ENCODE data around the gene FAM168A. TPM values are rescaled to one million over a fixed set of nuclear protein-coding genes. Genes with fewer than 3 reads are reported as not detected.

The FAM168A gene
- total RNA-seq, 4 donors from 2014 or later = 10.7 to 28.1 (median 20.5) TPM

DNA sequence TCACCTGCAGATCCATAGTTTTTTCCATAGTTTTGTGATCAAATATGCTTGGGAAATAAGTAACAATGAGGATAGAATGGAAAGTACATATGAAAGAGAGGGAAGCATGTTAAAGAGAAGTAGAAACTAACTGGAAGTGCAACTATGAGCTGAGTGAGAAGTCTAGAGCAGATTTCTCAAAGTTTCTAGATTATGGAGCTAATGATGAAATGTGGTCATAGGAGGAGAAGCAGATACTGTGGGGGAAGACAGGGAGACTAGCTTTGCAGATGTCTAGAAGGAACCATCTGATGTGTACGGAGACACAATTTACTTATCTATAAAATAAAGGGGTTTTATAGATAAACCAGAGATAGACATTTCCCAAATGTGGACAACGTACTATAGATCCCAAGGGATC is 184.7 kb downstream of the FAM168A start:
- TF ChIP-seq POLR2A (IDR thresholded peaks at IDR 0.05) = no peak
- TF ChIP-seq, protein P1, sequence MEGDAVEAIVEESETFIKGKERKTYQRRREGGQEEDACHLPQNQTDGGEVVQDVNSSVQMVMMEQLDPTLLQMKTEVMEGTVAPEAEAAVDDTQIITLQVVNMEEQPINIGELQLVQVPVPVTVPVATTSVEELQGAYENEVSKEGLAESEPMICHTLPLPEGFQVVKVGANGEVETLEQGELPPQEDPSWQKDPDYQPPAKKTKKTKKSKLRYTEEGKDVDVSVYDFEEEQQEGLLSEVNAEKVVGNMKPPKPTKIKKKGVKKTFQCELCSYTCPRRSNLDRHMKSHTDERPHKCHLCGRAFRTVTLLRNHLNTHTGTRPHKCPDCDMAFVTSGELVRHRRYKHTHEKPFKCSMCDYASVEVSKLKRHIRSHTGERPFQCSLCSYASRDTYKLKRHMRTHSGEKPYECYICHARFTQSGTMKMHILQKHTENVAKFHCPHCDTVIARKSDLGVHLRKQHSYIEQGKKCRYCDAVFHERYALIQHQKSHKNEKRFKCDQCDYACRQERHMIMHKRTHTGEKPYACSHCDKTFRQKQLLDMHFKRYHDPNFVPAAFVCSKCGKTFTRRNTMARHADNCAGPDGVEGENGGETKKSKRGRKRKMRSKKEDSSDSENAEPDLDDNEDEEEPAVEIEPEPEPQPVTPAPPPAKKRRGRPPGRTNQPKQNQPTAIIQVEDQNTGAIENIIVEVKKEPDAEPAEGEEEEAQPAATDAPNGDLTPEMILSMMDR (IDR thresholded peaks at IDR 0.05) = no peak
- intact Hi-C loops (cut with DNase I; ENCODE audit: low total_unique reads) = no loop called here
- no peak for DNase-seq (ENCODE audit: low spot score in 2 of 2)
- 87 to 89% methylated on average over 2 of the region's 2 CpGs for WGBS, 2 donors
- no peak overlapping the region for H3K4me3 ChIP-seq (ENCODE audit: low read depth, poor library complexity, severe bottlenecking)

DNA sequence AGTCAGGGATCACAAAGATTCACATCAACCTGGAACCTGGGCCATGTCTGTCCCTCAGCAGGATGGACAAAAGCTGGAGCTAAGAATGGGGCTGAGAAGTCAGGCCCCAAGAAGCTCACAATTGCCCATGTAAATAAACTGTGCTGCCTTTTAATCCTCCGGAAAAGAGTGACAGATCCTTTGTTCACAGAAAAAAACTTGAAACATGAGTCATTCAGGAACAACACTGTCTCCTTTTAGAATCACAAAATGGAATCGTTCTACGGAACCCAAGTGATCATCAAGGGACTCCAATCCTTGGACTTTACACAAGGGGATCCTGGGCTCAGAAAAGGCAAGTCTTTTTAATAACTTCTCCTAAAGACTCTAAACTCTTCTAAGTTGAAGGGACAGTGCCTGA is 185.6 kb downstream of the FAM168A start:
- intact Hi-C loops (cut with DNase I; ENCODE audit: low total_unique reads) = no loop called here
- peak in 1 of 2 donors; percentile 39 for DNase-seq (ENCODE audit: low spot score in 2 of 2)
- H3K4me3 ChIP-seq (ENCODE audit: low read depth, poor library complexity, severe bottlenecking) = no peak overlapping the region
- WGBS, 2 donors = 71 to 83% methylated on average over 3 of the region's 3 CpGs
- TF ChIP-seq POLR2A (IDR thresholded peaks at IDR 0.05) = no peak
- TF ChIP-seq, protein P1 (IDR thresholded peaks at IDR 0.05) = no peak

DNA sequence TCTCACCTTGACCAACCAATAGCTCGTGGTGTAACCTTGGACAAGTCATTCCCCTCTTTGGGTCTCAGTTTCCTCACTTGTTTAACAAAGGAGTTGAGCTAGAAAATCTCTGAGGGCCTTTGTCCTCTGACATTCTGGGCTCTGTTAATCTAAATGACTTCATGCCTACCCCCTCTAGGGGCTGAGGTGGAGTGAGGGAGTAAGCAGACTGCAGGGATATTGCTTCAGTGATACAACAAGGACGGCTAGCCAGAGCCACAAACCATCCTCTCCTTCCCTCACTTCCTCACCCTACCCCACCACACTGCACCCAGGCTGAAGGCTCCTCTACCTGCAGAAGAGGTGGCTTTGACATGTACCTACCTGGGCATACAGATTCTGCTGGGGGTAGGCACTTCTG is 186.9 kb downstream of the FAM168A start:
- intact Hi-C loops (cut with DNase I; ENCODE audit: low total_unique reads) = no loop called here

DNA sequence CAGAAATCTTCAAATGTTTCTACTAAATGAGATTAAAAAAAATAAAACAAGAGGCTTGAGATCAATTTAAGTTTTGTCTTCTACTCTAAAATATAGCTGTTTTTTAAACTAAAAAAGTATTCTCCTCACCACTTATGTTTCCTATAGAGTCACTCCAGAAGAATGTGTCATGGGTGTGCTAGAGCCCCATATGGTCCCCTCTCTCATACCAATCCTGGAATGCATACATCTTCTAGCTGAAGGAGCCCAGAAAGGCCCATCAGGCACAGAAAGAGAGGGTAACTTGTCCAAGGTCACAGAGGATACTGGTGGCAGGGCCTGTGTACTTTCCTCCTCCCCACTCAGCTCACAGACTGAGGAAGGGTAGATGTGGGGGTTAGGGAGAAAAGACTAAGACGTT is 187.3 kb downstream of the FAM168A start:
- TF ChIP-seq POLR2A (IDR thresholded peaks at IDR 0.05) = no peak
- TF ChIP-seq, protein P1 (IDR thresholded peaks at IDR 0.05) = no peak
- H3K4me3 ChIP-seq (ENCODE audit: low read depth, poor library complexity, severe bottlenecking) = no peak overlapping the region
- no peak for DNase-seq (ENCODE audit: low spot score in 2 of 2)
- WGBS, 2 donors = 76 to 84% methylated on average over 1 of the region's 1 CpG
- intact Hi-C loops (cut with DNase I; ENCODE audit: low total_unique reads) = no loop called here

More for the DNA sequence above, 186.9 kb downstream of the FAM168A start:
- DNase-seq (ENCODE audit: low spot score in 2 of 2) = peak in 1 of 2 donors; percentile 75
- TF ChIP-seq POLR2A (IDR thresholded peaks at IDR 0.05) = no peak
- TF ChIP-seq, protein P1 (IDR thresholded peaks at IDR 0.05) = no peak
- H3K4me3 ChIP-seq (ENCODE audit: low read depth, poor library complexity, severe bottlenecking) = no peak overlapping the region
- WGBS, 2 donors = 85 to 86% methylated on average over 2 of the region's 2 CpGs

DNA sequence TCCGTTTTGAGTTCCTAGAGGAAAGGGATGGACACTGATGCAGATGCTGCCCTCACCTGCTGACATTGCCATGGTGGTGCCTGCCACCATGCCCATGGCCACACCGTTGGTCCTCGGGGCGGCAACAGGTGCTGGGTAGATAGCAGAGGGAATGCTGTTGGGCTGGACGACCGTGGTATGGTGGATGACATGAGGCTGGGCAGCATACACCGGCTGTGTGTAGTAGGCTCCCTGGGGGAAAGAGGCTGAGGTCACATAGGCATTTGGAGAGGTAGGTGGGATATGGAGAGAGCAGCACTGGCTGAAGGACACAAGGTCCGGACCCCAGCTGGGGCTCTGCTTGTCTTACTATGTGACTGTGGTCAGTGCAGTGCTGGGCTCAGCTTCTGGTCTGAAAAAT is 188.5 kb downstream of the FAM168A start:
- H3K4me3 ChIP-seq (ENCODE audit: low read depth, poor library complexity, severe bottlenecking) = no peak overlapping the region
- TF ChIP-seq, protein P1 (IDR thresholded peaks at IDR 0.05) = no peak
- TF ChIP-seq POLR2A (IDR thresholded peaks at IDR 0.05) = no peak
- DNase-seq (ENCODE audit: low spot score in 2 of 2) = peak in 1 of 2 donors; percentile 49
- intact Hi-C loops (cut with DNase I; ENCODE audit: low total_unique reads) = no loop called here
- 98% methylated on average over 8 of the region's 8 CpGs for WGBS, 2 donors

DNA sequence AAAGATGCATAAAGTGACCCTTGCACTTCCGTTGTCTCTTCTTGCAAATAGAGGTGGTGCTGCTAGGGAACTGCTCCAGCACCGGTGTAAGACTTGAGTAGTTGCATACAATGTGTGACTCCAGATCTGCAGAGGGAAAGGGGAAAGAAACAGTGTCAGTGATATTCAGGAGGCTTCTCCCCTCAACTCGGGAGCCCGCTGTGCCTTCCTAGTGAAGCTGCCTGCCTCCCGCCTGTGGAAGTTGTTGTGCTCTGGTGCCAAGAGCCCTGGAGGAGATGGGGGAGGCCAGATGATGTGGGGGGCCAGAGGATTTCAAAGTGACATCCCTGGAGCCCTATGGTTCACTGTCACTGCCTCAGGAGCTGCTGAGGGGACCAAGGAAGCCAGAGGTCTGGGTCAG is 191.3 kb downstream of the FAM168A start:
- 89 to 91% methylated on average over 5 of the region's 5 CpGs for WGBS, 2 donors
- TF ChIP-seq, protein P1 (IDR thresholded peaks at IDR 0.05) = no peak
- TF ChIP-seq POLR2A (IDR thresholded peaks at IDR 0.05) = no peak
- H3K4me3 ChIP-seq (ENCODE audit: low read depth, poor library complexity, severe bottlenecking) = no peak overlapping the region
- DNase-seq (ENCODE audit: low spot score in 2 of 2) = peak in 1 of 2 donors; percentile 52
- intact Hi-C loops (cut with DNase I; ENCODE audit: low total_unique reads) = no loop called here

Data from lower leg skin (tissue), 4 donors.